Measurements from ENCODE around the gene DNAH3.

GRCh38 chr16:21036471-21036870, 114.2 kb downstream of the DNAH3 start:
- TF ChIP-seq CTCF (conservative IDR thresholded peaks at IDR 0.05; ENCODE audit: low read length) (no peak), EZH2phosphoT487 (IDR thresholded peaks at IDR 0.05; ENCODE audit: borderline replicate concordance) (no peak)

All from Loucy (cell line).